Activated CD8-positive, alpha-beta T cell treated with anti-CD3 and anti-CD28 coated beads for 36 hours (primary cell): Measurements from ENCODE around the gene GRIA1. TPM values are rescaled to one million over a fixed set of nuclear protein-coding genes. Genes with fewer than 3 reads are reported as not detected.

Experiments used
- ATAC-seq: fragments of 200-7000 bp; cut with Tn5 transposase; one replicate; pipeline ENCODE4 v1.10.0; 2021; ENCODE audit warnings: mild to moderate bottlenecking, moderate library complexity
- CTCF ChIA-PET: fragments of 350-600 bp; sonication (Branson Sonifier 250); formaldehyde crosslinking; loops from one replicate; lab custom pipeline; 2021; ENCODE audit warnings: antibody characterized with exemption; lab: Charles Lee
- POLR2A ChIA-PET: fragments of 350-600 bp; sonication (Branson Sonifier 250); formaldehyde crosslinking; loops from one replicate; lab custom pipeline; 2021; ENCODE audit warnings: antibody characterized with exemption; lab: Charles Lee
- DNase-seq: peaks from one replicate; pipeline ENCODE4 v3.0.0-alpha.2; 2020
- H3K27ac Mint-ChIP-seq: one replicate; pipeline ENCODE4 v1.8.0; 2021; ENCODE audit warnings: mild to moderate bottlenecking, mixed read lengths
- H3K27me3 Mint-ChIP-seq: one replicate; pipeline ENCODE4 v1.8.0; 2021; ENCODE audit warnings: mixed read lengths
- H3K36me3 Mint-ChIP-seq: one replicate; pipeline ENCODE4 v1.8.0; 2021; ENCODE audit warnings: low read depth, mixed read lengths
- H3K4me1 Mint-ChIP-seq: one replicate; pipeline ENCODE4 v1.8.0; 2021; ENCODE audit warnings: low read depth, mixed read lengths
- H3K4me3 Mint-ChIP-seq: one replicate; pipeline ENCODE4 v1.8.0; 2021; ENCODE audit warnings: mild to moderate bottlenecking, moderate library complexity, mixed read lengths
- H3K9me3 Mint-ChIP-seq: one replicate; pipeline ENCODE4 v1.8.0; 2021; ENCODE audit warnings: mixed read lengths
- intact Hi-C: fragments of 100-400 bp; cut with micrococcal nuclease; formaldehyde crosslinking; loops from one replicate; pipeline ENCODE4 v1.10.0; 2022
- total RNA-seq, 2 experiments: library from RNA; stranded (reverse); gene quantifications; one replicate each; pipeline ENCODE4 v1.2.3, GENCODE V29; 2021
- TF ChIP-seq, protein P1 (sequence below): fragments of 200-600 bp; IDR thresholded peaks from one replicate; pipeline ENCODE4 v1.8.0; 2022; ENCODE audit warnings: antibody characterized with exemption, mild to moderate bottlenecking

The GRIA1 gene
- total RNA-seq, 2 experiments from 2014 or later, result not detected

DNA sequence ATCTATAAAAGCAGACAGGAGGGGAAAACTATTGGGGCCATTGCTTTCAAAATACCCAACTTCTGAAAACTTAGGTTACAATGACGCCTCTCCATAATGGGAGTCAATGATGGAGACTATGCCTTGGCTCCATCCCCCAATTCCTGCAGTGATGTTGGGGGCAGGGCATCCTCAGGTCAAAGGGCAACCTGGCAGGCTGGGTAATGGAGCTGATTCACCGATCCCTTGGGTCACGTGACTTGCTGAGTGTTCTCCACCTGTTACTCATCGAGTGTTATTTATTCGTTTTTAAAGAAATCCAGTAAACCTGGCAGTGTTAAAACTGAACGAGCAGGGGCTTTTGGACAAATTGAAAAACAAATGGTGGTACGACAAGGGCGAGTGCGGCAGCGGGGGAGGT lies 303.9 kb downstream of the GRIA1 start:
- Mint-ChIP-seq H3K4me1 (no peaks in the 10 kb centered on the region), H3K4me3 (no peak overlapping the region), H3K9me3 (no peaks in the 10 kb centered on the region), H3K36me3 (no peaks in the 10 kb centered on the region), H3K27ac (no peak overlapping the region), H3K27me3 (no peaks in the 10 kb centered on the region)
- no peak for DNase-seq
- ATAC-seq, result no peak
- intact Hi-C loops, result no loop called here
- CTCF ChIA-PET, result no interaction called here
- POLR2A ChIA-PET, result no interaction called here
- TF ChIP-seq, protein P1, sequence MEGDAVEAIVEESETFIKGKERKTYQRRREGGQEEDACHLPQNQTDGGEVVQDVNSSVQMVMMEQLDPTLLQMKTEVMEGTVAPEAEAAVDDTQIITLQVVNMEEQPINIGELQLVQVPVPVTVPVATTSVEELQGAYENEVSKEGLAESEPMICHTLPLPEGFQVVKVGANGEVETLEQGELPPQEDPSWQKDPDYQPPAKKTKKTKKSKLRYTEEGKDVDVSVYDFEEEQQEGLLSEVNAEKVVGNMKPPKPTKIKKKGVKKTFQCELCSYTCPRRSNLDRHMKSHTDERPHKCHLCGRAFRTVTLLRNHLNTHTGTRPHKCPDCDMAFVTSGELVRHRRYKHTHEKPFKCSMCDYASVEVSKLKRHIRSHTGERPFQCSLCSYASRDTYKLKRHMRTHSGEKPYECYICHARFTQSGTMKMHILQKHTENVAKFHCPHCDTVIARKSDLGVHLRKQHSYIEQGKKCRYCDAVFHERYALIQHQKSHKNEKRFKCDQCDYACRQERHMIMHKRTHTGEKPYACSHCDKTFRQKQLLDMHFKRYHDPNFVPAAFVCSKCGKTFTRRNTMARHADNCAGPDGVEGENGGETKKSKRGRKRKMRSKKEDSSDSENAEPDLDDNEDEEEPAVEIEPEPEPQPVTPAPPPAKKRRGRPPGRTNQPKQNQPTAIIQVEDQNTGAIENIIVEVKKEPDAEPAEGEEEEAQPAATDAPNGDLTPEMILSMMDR, result no peak

DNA sequence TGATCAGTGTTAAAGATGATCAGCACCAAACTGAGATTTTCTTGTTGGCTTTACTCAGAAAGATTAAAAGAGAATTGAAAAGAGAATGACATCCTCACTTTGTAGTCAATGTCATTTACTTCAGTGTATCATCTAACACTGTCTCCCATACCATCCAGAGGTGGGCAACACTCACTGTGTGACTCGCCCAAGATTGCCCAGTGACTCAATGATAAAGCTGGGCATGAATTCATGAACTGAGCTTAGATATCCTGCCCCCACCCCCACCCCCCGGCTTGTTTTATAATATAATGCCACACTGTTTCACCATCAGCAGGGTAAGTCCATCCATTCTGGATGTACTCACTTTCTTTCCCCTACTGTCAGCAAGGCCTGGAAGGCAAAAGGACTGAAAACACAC lies 306.1 kb downstream of the GRIA1 start:
- Mint-ChIP-seq H3K4me1 (no peaks in the 10 kb centered on the region), H3K4me3 (no peak overlapping the region), H3K9me3 (no peaks in the 10 kb centered on the region), H3K27ac (no peak overlapping the region), H3K36me3 (no peaks in the 10 kb centered on the region), H3K27me3 (no peaks in the 10 kb centered on the region)
- CTCF ChIA-PET, result no interaction called here
- POLR2A ChIA-PET, result no interaction called here
- TF ChIP-seq, protein P1, result no peak
- DNase-seq, result no peak
- no peak for ATAC-seq
- intact Hi-C loops, result no loop called here

DNA sequence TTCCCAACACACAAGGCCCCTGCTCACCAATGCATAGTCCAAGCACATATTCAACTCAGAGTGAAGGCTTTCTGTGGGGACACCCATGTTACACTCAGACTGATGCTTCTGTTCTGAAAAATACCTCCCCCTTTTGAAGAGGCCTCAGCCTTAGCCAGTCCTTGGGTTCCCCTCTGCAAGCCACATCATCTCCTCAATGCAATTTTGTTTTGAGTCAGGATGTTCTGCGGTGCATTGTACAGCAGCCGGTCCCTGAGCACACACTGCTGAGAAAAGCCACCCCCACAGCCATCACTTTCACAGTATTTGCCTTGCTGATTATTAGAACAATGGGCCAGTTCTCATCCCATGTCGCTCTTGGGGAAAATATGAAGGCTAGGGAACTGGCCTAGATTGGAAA lies 307.0 kb downstream of the GRIA1 start:
- Mint-ChIP-seq H3K27me3 (no peaks in the 10 kb centered on the region), H3K4me3 (no peak overlapping the region), H3K36me3 (no peaks in the 10 kb centered on the region), H3K9me3 (no peaks in the 10 kb centered on the region), H3K27ac (no peak overlapping the region), H3K4me1 (no peaks in the 10 kb centered on the region)
- ChIA-PET POLR2A (no interaction called here), CTCF (no interaction called here)
- ATAC-seq (no peak), DNase-seq (no peak)
- intact Hi-C loops, result no loop called here
- TF ChIP-seq, protein P1, result no peak

DNA sequence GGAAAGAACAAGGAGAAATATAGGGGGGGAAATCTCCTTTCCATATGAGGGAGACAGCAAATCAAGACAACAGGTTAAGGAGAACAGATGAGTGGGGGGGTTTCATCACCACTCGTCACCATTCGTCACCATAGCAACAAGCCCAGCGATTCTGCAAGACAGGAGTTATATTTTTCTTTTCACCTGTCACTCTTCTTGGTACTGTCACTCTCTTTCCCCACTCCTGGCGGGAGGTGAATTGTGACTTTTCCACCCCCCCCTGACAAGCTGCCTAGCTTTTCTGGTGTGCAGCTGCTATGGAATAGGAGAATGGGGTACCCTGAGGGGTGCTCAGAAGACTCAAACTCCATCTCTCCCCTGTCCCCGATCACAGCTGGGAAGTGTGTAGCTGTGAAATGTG lies 308.4 kb downstream of the GRIA1 start:
- H3K9me3 Mint-ChIP-seq, result no peaks in the 10 kb centered on the region
- H3K27ac Mint-ChIP-seq, result no peak overlapping the region
- no peaks in the 10 kb centered on the region for H3K27me3 Mint-ChIP-seq
- no peak for DNase-seq
- TF ChIP-seq, protein P1, result no peak
- intact Hi-C loops, result no loop called here
- H3K4me1 Mint-ChIP-seq, result no peaks in the 10 kb centered on the region
- H3K36me3 Mint-ChIP-seq, result no peaks in the 10 kb centered on the region
- ChIA-PET POLR2A (no interaction called here), CTCF (no interaction called here)
- ATAC-seq, result no peak
- H3K4me3 Mint-ChIP-seq, result no peak overlapping the region

DNA sequence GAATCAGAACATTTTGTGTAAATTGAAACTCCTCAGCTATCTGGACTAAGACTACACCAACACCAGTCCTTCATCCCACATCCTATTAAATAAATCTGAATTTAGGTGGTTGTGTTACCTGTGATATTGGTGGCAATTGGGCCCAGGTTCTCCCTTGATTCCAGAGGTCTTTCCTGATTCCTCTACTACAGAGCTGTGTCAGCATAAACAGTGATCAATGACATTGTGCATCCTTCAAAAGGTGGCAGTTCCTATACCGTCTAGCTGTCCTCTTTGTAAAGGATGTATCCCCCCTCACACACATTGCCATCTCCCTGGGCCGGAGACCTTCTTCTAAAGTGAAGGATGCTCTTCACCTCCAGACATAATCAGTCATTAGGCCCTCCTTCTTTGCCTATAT lies 309.0 kb downstream of the GRIA1 start:
- no peaks in the 10 kb centered on the region for H3K36me3 Mint-ChIP-seq
- no peak overlapping the region for H3K27ac Mint-ChIP-seq
- POLR2A ChIA-PET, result no interaction called here
- no peaks in the 10 kb centered on the region for H3K9me3 Mint-ChIP-seq
- no peak for DNase-seq
- CTCF ChIA-PET, result no interaction called here
- intact Hi-C loops, result no loop called here
- H3K4me3 Mint-ChIP-seq, result no peak overlapping the region
- no peaks in the 10 kb centered on the region for H3K27me3 Mint-ChIP-seq
- ATAC-seq, result no peak
- no peaks in the 10 kb centered on the region for H3K4me1 Mint-ChIP-seq
- TF ChIP-seq, protein P1, result no peak
